KMS-11 (cell line): ENCODE results near the gene GCNT2.

Experiments
- H2AFZ ChIP-seq: fragments of 200-600 bp; sonication (generic); 2 replicates; pipeline ENCODE4 v1.6.1; 2016; ENCODE audit warnings: antibody characterized with exemption, mixed run types, low read depth
- H3K27ac ChIP-seq: fragments of 200-600 bp; sonication (generic); 2 replicates; pipeline ENCODE4 v1.6.1; 2016; ENCODE audit warnings: mild to moderate bottlenecking, mixed run types
- H3K27me3 ChIP-seq: fragments of 200-600 bp; sonication (generic); 2 replicates; pipeline ENCODE4 v1.6.1; 2017; ENCODE audit warnings: mild to moderate bottlenecking, low read depth, mixed run types, moderate library complexity; ENCODE audit not compliant: insufficient read depth
- H3K36me3 ChIP-seq: fragments of 200-600 bp; sonication (generic); 2 replicates; pipeline ENCODE4 v1.6.1; 2017; ENCODE audit warnings: mild to moderate bottlenecking, mixed run types; ENCODE audit not compliant: insufficient read depth
- H3K4me1 ChIP-seq: fragments of 200-600 bp; sonication (generic); 2 replicates; pipeline ENCODE4 v1.6.1; 2016; ENCODE audit warnings: mild to moderate bottlenecking, low read depth, mixed run types; ENCODE audit not compliant: poor library complexity, severe bottlenecking
- H3K4me2 ChIP-seq: fragments of 200-600 bp; sonication (generic); 2 replicates; pipeline ENCODE4 v1.7.0; 2016; ENCODE audit warnings: mild to moderate bottlenecking, mixed run types
- H3K4me3 ChIP-seq: fragments of 200-600 bp; sonication (generic); IDR thresholded peaks from 2 replicates; pipeline ENCODE4 v1.6.1; 2017; ENCODE audit warnings: low read depth, low read length, mixed read lengths; ENCODE audit not compliant: insufficient read depth
- H3K79me2 ChIP-seq: fragments of 200-600 bp; sonication (generic); 2 replicates; pipeline ENCODE4 v1.6.1; 2016; ENCODE audit warnings: low read depth, mixed run types; ENCODE audit not compliant: insufficient read depth
- H3K9ac ChIP-seq: fragments of 200-600 bp; sonication (generic); 2 replicates; pipeline ENCODE4 v1.6.1; 2016; ENCODE audit warnings: mild to moderate bottlenecking, mixed run types
- H4K20me1 ChIP-seq: fragments of 200-600 bp; sonication (generic); 2 replicates; pipeline ENCODE4 v1.6.1; 2016; ENCODE audit warnings: mild to moderate bottlenecking, mixed run types; ENCODE audit not compliant: insufficient read depth
- CTCF ChIP-seq: fragments of 200-600 bp; sonication (generic); conservative IDR thresholded peaks from 2 replicates; pipeline ENCODE4 v1.6.1; 2017; ENCODE audit warnings: low read depth, mild to moderate bottlenecking, antibody characterized with exemption, low read length, moderate library complexity, mixed read lengths

GCNT2 gene

GRCh38 chr6:10531942-10532341 is 10.8 kb downstream of the GCNT2 start:
- Histone ChIP-seq H3K4me3 (no peak overlapping the region), H3K27ac (no peak overlapping the region), H2AFZ (no peak overlapping the region)

GRCh38 chr6:10532392-10532791 is 11.2 kb downstream of the GCNT2 start:
- no peak overlapping the region for H3K9ac ChIP-seq
- H4K20me1 ChIP-seq: no peaks in the 10 kb centered on the region
- no peaks in the 10 kb centered on the region for H3K27me3 ChIP-seq
- H3K4me3 ChIP-seq: no peak overlapping the region
- no peak overlapping the region for H2AFZ ChIP-seq
- H3K36me3 ChIP-seq: no peaks in the 10 kb centered on the region
- H3K4me1 ChIP-seq: no peaks in the 10 kb centered on the region
- H3K4me2 ChIP-seq: no peak overlapping the region
- no peaks in the 10 kb centered on the region for H3K79me2 ChIP-seq
- TF ChIP-seq CTCF: no peak
- no peak overlapping the region for H3K27ac ChIP-seq

More at GRCh38 chr6:10531942-10532341, 10.8 kb downstream of the GCNT2 start:
- H3K9ac ChIP-seq: no peak overlapping the region
- no peaks in the 10 kb centered on the region for H3K27me3 ChIP-seq
- H3K36me3 ChIP-seq: no peaks in the 10 kb centered on the region
- no peak overlapping the region for H3K4me2 ChIP-seq
- no peaks in the 10 kb centered on the region for H4K20me1 ChIP-seq
- TF ChIP-seq CTCF: no peak
- no peaks in the 10 kb centered on the region for H3K4me1 ChIP-seq
- no peaks in the 10 kb centered on the region for H3K79me2 ChIP-seq

GRCh38 chr6:10534419-10534762 is 13.2 kb downstream of the GCNT2 start:
- no peak overlapping the region for H3K4me3 ChIP-seq
- no peak overlapping the region for H2AFZ ChIP-seq
- no peak for TF ChIP-seq CTCF
- no peak overlapping the region for H3K4me2 ChIP-seq
- no peaks in the 10 kb centered on the region for H3K79me2 ChIP-seq
- H3K4me1 ChIP-seq: no peaks in the 10 kb centered on the region
- H3K27me3 ChIP-seq: no peaks in the 10 kb centered on the region
- H3K36me3 ChIP-seq: no peaks in the 10 kb centered on the region
- no peak overlapping the region for H3K9ac ChIP-seq
- no peaks in the 10 kb centered on the region for H4K20me1 ChIP-seq
- no peak overlapping the region for H3K27ac ChIP-seq

DNA sequence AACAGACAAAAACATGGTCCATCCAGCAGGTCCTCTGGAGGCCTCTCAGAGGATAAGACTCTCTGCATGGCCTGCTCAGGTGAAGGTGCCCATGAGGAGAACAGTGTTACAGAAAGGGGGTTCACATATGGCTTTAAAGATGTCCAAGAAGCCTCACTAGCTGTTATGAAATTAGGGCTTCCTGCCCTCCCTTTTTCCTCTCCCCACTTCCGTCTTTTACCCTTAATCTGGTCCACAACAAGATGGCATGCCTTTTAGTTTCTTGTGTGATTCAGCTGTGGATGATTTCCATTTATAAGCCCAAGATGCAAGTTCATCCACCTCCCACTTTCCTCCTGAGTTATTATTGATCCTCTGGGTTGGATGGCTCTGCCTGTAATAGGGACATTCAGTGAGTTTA is 14.0 kb downstream of the GCNT2 start:
- no peak for TF ChIP-seq CTCF
- Histone ChIP-seq H3K4me1 (no peaks in the 10 kb centered on the region), H3K79me2 (no peaks in the 10 kb centered on the region), H3K27me3 (no peaks in the 10 kb centered on the region), H3K4me2 (no peak overlapping the region), H3K27ac (no peak overlapping the region), H3K9ac (no peak overlapping the region), H2AFZ (no peak overlapping the region), H3K4me3 (no peak overlapping the region), H4K20me1 (no peaks in the 10 kb centered on the region), H3K36me3 (no peaks in the 10 kb centered on the region)

- Histone ChIP-seq H3K4me1 (no peaks in the 10 kb centered on the region), H3K79me2 (no peaks in the 10 kb centered on the region), H3K4me3 (no peak overlapping the region), H3K36me3 (no peaks in the 10 kb centered on the region), H3K9ac (no peak overlapping the region), H3K27ac (no peak overlapping the region), H2AFZ (no peak overlapping the region), H3K27me3 (no peaks in the 10 kb centered on the region), H4K20me1 (no peaks in the 10 kb centered on the region), H3K4me2 (no peak overlapping the region)
- no peak for TF ChIP-seq CTCF
Measured at GRCh38 chr6:10537726-10538125, 16.6 kb downstream of the GCNT2 start.
